Measurements from ENCODE around the gene TMIGD3.

TMIGD3 gene

GRCh38 chr1:111439461-111440351, 63.7 kb downstream of the TMIGD3 start:
- Histone ChIP-seq H3K36me3 (ENCODE audit: insufficient read depth, insufficient read length, low read length) (peaks cover 75% of the 10 kb centered on the region), H3K4me3 (ENCODE audit: insufficient read length, low read depth) (no peak overlapping the region), H3K9ac (ENCODE audit: insufficient read length, low read depth) (no peak overlapping the region), H3K9me3 (ENCODE audit: insufficient read depth, low read length) (no peaks in the 10 kb centered on the region), H3K27me3 (ENCODE audit: insufficient read depth, insufficient read length) (no peaks in the 10 kb centered on the region), H3K4me1 (ENCODE audit: insufficient read depth, insufficient read length) (no peaks in the 10 kb centered on the region)
- DNase-seq (ENCODE audit: low read depth, low spot score), result no peak
- TF ChIP-seq SUZ12 (IDR thresholded peaks at IDR 0.05; ENCODE audit: extremely low read depth, insufficient read depth, insufficient read length), result no peak

- no peak overlapping the region for H3K9ac ChIP-seq (ENCODE audit: insufficient read length, low read depth)
- no peaks in the 10 kb centered on the region for H3K4me1 ChIP-seq (ENCODE audit: insufficient read depth, insufficient read length)
- H3K36me3 ChIP-seq (ENCODE audit: insufficient read depth, insufficient read length, low read length), result peaks cover 45% of the 10 kb centered on the region
- no peak for DNase-seq (ENCODE audit: low read depth, low spot score)
- no peaks in the 10 kb centered on the region for H3K9me3 ChIP-seq (ENCODE audit: insufficient read depth, low read length)
- H3K27me3 ChIP-seq (ENCODE audit: insufficient read depth, insufficient read length), result no peaks in the 10 kb centered on the region
- TF ChIP-seq ZNF274 (IDR thresholded peaks at IDR 0.05; ENCODE audit: low read depth, low read length) (no peak), YY1 (IDR thresholded peaks at IDR 0.05; ENCODE audit: insufficient read depth, insufficient read length) (no peak), SUZ12 (IDR thresholded peaks at IDR 0.05; ENCODE audit: extremely low read depth, insufficient read depth, insufficient read length) (no peak)
- no peak overlapping the region for H3K4me3 ChIP-seq (ENCODE audit: insufficient read length, low read depth)
Observed at GRCh38 chr1:111436726-111437125, 66.7 kb downstream of the TMIGD3 start.

All from NT2/D1 (cell line).